RPMI7951 (cell line): ENCODE data around the gene AZIN2. TPM values are rescaled to one million over a fixed set of nuclear protein-coding genes. Genes with fewer than 3 reads are reported as not detected.
"Not testable (repeated sequence)": the region's sequence is repeated elsewhere in the genome, so short reads cannot be mapped to it uniquely, and the experiment has no call there.

Source experiments
- DNase-seq: peaks from one replicate; pipeline ENCODE4 v3.0.0-alpha.2; 2012; ENCODE audit warnings: low read depth
- total RNA-seq: library from RNA; depleted of rRNA; stranded (reverse); fragments of >200 nt; shearing (Covaris generic); gene quantifications from 2 replicates; pipeline ENCODE4 v1.2.3, GENCODE V29; 2014

AZIN2 gene
- total RNA-seq, 1 experiment from 2014 or later, result 9.4 TPM

- DNase-seq, result peak; percentile 71
These were observed 14.1 kb downstream of the AZIN2 start for GRCh38 chr1:33094971-33095604.

GRCh38 chr1:33096363-33097005, 15.5 kb downstream of the AZIN2 start:
- no peak for DNase-seq

DNA sequence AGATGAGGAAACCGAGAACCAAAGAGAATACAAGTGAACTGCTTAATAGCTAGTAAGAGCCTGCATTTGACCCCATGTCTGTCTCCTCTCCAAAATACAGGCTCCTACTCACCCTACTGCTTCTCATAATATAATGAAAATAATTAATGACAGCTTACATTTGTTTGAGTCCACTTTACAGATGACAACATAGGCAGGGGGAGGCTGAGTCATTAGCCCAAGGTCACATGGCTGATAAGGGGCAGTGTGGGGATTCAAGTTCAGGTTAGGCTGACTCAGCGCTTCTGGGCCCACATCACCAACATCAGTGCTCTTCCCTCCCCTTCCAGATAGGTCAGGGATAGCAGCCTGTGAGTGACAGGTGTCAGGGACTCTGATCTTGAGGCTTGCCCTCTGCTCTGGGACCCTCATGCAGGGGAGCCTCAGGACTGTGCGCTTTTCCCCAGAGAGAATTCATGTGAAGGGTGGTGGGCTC, 16.2 kb downstream of the AZIN2 start:
- peak; percentile 61 for DNase-seq

DNA sequence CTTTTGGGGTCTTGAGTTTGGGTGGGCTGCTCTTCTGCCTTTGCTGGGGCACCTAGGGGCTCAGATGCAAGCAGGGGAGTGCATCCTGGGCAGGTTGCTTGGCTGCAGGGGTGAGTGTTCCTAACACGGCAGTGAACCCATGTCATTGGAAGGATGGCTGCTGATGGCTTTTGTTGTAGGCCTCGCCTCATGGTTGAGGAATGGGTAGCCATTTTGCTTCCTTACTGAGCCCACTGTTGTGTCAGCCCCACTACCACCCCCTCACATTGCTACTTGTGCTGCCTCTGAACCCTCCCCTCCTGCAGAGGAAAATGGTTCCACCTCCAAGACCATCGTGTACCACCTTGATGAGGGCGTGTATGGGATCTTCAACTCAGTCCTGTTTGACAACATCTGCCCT, 16.8 kb downstream of the AZIN2 start:
- DNase-seq, result no peak

GRCh38 chr1:33098371-33098770, 17.4 kb downstream of the AZIN2 start:
- peak; percentile 56 for DNase-seq

- peak; percentile 100 for DNase-seq
These were observed 18.6 kb downstream of the AZIN2 start for GRCh38 chr1:33099290-33100118.

DNA sequence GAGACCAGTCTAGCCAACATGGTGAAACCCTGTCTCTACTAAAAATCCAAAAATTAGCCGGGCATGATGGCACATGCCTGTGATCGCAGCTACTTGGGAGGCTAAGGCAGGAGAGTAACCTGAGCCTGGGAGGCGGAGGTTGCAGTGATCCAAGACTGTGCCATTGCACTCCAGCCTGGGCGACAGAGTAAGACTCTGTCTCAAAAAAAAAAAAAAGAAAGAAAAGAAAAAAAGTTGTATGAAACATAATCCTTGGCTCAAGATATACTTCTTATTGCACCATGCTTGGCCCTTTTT, 19.1 kb downstream of the AZIN2 start:
- not testable (repeated sequence) for DNase-seq

GRCh38 chr1:33110477-33110876, 29.5 kb downstream of the AZIN2 start:
- no peak for DNase-seq

- peak; percentile 41 for DNase-seq
These were observed 31.0 kb downstream of the AZIN2 start for GRCh38 chr1:33111965-33112364.

DNA sequence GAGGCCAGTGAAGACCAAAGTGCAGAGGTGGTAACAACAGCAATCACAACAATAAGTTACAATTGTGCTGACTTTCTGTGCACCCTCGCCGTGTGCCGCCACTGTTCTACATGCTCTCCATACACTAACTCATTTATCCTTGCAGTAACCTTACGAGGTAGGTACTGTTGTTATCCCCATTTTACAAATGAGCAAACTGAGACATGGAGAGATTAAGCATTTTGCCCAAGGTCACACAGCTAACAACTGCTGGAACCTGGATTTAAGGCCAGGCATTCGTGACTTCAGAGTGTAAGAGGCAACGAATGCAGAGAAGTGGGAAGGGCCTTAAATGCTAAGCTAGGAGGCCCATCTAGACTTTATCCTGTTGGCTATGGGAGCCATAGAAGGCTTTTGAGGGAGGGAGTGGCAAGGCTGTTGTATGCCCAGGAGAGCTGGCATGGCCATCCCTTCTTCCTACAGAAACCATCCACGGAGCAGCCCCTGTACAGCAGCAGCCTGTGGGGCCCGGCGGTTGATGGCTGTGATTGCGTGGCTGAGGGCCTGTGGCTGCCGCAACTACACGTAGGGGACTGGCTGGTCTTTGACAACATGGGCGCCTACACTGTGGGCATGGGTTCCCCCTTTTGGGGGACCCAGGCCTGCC, 36.6 kb downstream of the AZIN2 start:
- DNase-seq, result no peak

GRCh38 chr1:33118274-33118673, 37.3 kb downstream of the AZIN2 start:
- DNase-seq, result no peak

DNA sequence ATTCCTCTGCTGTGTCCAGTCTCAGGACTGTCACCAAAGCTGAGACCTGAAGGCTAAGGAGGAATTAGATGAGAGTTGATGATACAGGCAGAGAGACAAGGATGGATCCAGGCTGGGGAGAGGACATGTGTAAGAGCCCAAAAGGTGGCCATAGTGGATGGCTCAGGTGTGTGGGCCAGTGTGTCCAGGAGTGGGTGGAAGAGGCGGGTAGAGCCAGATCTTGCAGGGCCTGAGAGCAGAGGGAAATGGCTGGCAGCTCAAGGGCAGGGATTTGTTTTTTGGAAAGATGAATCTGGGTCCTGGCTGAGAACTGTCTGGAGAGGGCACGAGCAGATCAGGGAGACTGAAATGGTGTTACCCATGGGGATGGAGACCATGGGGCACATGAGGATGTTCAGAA, 38.1 kb downstream of the AZIN2 start:
- DNase-seq, result no peak

- DNase-seq, result no peak
These were observed 38.7 kb downstream of the AZIN2 start for GRCh38 chr1:33119532-33120217.

DNA sequence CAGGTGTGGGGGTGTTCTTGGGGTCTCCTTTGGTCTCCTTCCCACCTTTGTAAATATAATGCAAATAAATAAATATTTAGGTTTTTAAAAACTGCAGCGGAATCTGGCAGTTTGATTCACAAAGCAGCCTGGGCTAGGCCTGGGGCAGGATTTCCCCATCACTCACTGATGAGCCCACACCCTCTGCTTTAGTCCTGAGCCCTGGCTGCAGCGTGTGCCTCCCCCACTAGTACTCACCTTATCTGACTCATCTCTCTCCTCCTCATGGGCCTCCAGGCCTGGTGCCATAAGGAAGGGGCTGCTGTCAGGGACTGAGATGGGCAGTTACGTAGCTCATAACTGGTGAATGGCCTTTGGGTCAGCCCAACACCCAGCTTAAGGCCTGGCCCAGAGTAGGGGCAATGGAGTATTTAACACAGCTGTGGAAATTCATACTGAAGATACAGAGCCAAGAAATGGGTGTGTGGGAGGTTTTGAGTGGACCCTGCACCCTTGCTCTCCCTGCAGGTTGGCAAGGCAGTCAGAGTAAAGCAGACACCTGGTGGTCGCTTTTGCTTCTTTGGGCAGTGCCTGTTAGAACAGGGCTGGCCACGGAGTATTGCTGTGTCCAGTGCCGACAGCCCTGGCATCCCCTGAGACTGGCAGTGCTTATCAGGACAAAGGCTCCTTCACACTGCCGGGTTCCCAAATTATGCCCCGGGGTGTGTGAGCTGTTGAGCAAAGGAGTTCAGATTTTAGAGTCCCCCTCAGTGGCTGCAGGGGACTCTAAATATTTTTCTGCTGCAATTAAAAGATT, 39.7 kb downstream of the AZIN2 start:
- peak; percentile 50 for DNase-seq

GRCh38 chr1:33121728-33122127, 40.8 kb downstream of the AZIN2 start:
- no peak for DNase-seq

GRCh38 chr1:33122483-33123178, 41.7 kb downstream of the AZIN2 start:
- DNase-seq, result no peak

DNA sequence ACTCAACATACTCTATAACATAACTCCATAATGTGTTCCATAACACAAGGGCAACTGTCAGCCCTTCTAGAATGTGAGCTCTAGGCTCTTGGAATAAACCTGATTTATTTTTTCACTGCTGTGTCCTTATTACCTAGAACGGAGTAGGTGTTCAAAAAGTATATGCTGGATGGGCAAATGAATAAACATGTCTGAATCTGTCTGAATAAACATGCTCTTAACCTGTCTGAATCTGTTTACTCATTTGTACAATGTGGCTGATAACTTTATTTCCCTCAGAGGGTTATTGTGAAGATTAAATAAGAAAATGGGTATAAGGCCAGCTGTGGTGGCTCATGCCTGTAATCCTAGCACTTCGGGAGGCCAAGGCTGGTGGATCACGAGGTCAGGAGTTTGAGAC, 42.3 kb downstream of the AZIN2 start:
- DNase-seq, result no peak

- not testable (repeated sequence) for DNase-seq
These were observed 43.7 kb downstream of the AZIN2 start for GRCh38 chr1:33124647-33125046.

DNA sequence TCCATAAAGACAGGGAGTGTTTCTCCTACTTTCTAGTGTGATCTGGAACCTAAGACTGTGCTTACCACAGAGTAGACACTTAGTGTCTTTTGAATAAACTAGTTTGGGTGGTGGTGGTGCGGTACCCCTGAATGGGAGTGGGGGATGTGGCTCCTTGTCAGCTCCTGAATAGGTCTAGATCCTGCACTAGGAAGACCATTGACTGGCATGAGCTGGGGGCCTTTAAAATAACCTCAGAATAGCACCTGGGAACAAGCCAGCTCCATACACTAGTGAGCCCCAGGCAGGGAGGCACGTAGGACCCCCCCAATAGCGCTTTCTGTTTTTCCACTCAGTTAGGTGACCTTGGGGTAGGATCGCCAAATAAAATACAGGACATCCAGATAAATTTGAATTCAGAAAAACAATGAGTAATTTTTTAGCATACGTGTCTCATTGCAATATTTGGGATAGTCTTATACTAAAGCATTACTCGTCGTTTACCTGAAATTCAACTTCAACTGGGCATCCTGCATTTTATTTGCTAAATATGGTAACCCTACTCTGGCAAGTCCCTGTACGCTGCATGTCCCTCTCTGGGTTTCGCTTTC, 45.6 kb downstream of the AZIN2 start:
- DNase-seq, result no peak
